Measurements from ENCODE around the gene ALX4. TPM values are rescaled to one million over a fixed set of nuclear protein-coding genes. Genes with fewer than 3 reads are reported as not detected.
A peak's percentile ranks its signal among the peaks of the same experiment; 100 is the strongest.

Gene ALX4
- total and polyA plus RNA-seq, 9 of the 15 experiments (the other 6 are each of a cell fraction or from before 2014, with no cell fraction given) = 0.07 to 1.2 (median 0.33) TPM

DNA sequence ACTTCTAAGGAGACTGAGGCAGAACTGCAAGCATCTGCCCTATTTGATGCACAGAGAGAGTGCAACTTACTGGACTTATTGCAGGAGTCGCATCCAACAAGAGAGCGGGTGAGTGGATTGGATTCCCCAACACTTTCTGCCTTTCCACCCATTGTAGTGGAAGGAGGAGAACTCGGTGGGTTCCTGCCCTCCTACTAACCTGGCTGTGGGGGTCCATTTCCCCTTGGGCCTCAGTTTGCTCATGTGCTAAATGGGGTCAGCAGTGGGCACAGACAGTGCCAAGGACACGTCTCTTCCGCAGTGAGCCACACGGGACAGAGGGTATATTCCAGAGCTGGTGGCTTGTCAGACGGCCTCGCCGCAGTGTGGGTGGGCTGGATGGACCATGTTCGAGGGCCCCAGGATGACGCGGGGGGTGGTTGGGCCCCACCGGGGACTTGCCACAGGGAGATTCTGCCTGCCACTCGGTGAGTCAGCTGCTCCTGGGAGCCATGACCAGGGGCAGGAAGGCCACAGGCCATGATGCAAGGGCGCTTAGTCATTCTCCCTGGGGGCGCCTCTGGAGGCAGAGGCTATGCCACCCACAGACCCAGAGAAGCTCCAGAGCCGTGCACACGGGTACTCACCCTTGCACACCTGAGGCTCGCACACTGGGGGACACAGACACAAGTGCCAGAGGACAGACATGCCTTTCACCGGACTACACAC is 8.2 kb downstream of the ALX4 start (continued):
- no peak for TF ChIP-seq ZNF395 (CRISPR knock-in tag; IDR thresholded peaks at IDR 0.05)
- no peak for TF ChIP-seq ASH1L (IDR thresholded peaks at IDR 0.05; ENCODE audit: borderline replicate concordance, low read depth, partially characterized antibody)
- TF ChIP-seq, protein P1, sequence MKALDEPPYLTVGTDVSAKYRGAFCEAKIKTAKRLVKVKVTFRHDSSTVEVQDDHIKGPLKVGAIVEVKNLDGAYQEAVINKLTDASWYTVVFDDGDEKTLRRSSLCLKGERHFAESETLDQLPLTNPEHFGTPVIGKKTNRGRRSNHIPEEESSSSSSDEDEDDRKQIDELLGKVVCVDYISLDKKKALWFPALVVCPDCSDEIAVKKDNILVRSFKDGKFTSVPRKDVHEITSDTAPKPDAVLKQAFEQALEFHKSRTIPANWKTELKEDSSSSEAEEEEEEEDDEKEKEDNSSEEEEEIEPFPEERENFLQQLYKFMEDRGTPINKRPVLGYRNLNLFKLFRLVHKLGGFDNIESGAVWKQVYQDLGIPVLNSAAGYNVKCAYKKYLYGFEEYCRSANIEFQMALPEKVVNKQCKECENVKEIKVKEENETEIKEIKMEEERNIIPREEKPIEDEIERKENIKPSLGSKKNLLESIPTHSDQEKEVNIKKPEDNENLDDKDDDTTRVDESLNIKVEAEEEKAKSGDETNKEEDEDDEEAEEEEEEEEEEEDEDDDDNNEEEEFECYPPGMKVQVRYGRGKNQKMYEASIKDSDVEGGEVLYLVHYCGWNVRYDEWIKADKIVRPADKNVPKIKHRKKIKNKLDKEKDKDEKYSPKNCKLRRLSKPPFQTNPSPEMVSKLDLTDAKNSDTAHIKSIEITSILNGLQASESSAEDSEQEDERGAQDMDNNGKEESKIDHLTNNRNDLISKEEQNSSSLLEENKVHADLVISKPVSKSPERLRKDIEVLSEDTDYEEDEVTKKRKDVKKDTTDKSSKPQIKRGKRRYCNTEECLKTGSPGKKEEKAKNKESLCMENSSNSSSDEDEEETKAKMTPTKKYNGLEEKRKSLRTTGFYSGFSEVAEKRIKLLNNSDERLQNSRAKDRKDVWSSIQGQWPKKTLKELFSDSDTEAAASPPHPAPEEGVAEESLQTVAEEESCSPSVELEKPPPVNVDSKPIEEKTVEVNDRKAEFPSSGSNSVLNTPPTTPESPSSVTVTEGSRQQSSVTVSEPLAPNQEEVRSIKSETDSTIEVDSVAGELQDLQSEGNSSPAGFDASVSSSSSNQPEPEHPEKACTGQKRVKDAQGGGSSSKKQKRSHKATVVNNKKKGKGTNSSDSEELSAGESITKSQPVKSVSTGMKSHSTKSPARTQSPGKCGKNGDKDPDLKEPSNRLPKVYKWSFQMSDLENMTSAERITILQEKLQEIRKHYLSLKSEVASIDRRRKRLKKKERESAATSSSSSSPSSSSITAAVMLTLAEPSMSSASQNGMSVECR (CRISPR knock-in tag; IDR thresholded peaks at IDR 0.05) = no peak
- TF ChIP-seq, protein P2, sequence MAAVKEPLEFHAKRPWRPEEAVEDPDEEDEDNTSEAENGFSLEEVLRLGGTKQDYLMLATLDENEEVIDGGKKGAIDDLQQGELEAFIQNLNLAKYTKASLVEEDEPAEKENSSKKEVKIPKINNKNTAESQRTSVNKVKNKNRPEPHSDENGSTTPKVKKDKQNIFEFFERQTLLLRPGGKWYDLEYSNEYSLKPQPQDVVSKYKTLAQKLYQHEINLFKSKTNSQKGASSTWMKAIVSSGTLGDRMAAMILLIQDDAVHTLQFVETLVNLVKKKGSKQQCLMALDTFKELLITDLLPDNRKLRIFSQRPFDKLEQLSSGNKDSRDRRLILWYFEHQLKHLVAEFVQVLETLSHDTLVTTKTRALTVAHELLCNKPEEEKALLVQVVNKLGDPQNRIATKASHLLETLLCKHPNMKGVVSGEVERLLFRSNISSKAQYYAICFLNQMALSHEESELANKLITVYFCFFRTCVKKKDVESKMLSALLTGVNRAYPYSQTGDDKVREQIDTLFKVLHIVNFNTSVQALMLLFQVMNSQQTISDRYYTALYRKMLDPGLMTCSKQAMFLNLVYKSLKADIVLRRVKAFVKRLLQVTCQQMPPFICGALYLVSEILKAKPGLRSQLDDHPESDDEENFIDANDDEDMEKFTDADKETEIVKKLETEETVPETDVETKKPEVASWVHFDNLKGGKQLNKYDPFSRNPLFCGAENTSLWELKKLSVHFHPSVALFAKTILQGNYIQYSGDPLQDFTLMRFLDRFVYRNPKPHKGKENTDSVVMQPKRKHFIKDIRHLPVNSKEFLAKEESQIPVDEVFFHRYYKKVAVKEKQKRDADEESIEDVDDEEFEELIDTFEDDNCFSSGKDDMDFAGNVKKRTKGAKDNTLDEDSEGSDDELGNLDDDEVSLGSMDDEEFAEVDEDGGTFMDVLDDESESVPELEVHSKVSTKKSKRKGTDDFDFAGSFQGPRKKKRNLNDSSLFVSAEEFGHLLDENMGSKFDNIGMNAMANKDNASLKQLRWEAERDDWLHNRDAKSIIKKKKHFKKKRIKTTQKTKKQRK (IDR thresholded peaks at IDR 0.05; ENCODE audit: borderline replicate concordance, low read depth, low read length) = no peak
- no peak for TF ChIP-seq RBFOX2 (IDR thresholded peaks at IDR 0.05; ENCODE audit: low read depth, low read length)
- no peak for TF ChIP-seq POLR2H (tag; IDR thresholded peaks at IDR 0.05; ENCODE audit: low read depth)
- TF ChIP-seq ARID1B (IDR thresholded peaks at IDR 0.05) = peak; percentile 48; the same call in 1 of the 2 replicates
- no peak for TF ChIP-seq CTCFL (IDR thresholded peaks at IDR 0.05; ENCODE audit: borderline replicate concordance, insufficient read depth, low read depth, low read length, poor library complexity, severe bottlenecking)
- no peak for TF ChIP-seq ZNF280A (IDR thresholded peaks at IDR 0.05; ENCODE audit: low read depth, partially characterized antibody)
- TF ChIP-seq NFE2 (IDR thresholded peaks at IDR 0.05; ENCODE audit: low read depth) = peak; percentile 41
